Kidney (tissue), 14 donors: ENCODE measurements around the gene ACTMAP. TPM values are rescaled to one million over a fixed set of nuclear protein-coding genes. Genes with fewer than 3 reads are reported as not detected.
"Not testable (repeated sequence)": the region's sequence is repeated elsewhere in the genome, so short reads cannot be mapped to it uniquely, and the experiment has no call there.

Experiments used
- DNase-seq, 5 donors: peaks; one replicate each; pipeline ENCODE4 v3.0.0-alpha.2; 2013 to 2020
- FAIRE-seq: peaks from 2 replicates; lab custom pipeline; 2012; peaks lifted over from hg19 to GRCh38; lab: Jason Lieb, UNC
- H3K27ac ChIP-seq, 2 donors: one replicate each; pipeline ENCODE4 v1.7.0; 2013; ENCODE audit warnings: low read depth in 2 of 2, low read length in 2 of 2, inconsistent platforms in 1 of 2
- H3K27me3 ChIP-seq: one replicate; pipeline ENCODE4 v1.7.1; 2013; ENCODE audit warnings: low read length, inconsistent platforms; ENCODE audit not compliant: control insufficient read depth, insufficient read depth
- H3K36me3 ChIP-seq, 3 donors: one replicate each; pipeline versions ENCODE4 v1.7.0 to v1.7.1; 2013; ENCODE audit warnings: low read length in 3 of 3, control low read depth in 1 of 3, inconsistent platforms in 1 of 3; ENCODE audit not compliant: insufficient read depth in 3 of 3, control insufficient read depth in 2 of 3
- H3K4me1 ChIP-seq, 3 donors: one replicate each; pipeline versions ENCODE4 v1.7.0 to v1.7.1; 2013; ENCODE audit warnings: low read length in 3 of 3, inconsistent platforms in 1 of 3, low read depth in 1 of 3; ENCODE audit not compliant: control insufficient read depth in 2 of 3, insufficient read depth in 2 of 3
- H3K4me3 ChIP-seq, 3 donors: one replicate each; pipeline versions ENCODE4 v1.7.0 to v1.8.1; 2013; ENCODE audit warnings: low read length in 3 of 3, control low read depth in 1 of 3, inconsistent platforms in 1 of 3
- H3K9ac ChIP-seq, 3 donors: one replicate each; pipeline versions ENCODE4 v1.7.0 to v1.7.1; 2013; ENCODE audit warnings: low read length in 3 of 3, control low read depth in 1 of 3, inconsistent platforms in 1 of 3
- H3K9me3 ChIP-seq, 3 donors: one replicate each; pipeline versions ENCODE4 v1.7.0 to v1.7.1; 2013; ENCODE audit warnings: low read length in 3 of 3, control low read depth in 1 of 3, inconsistent platforms in 1 of 3; ENCODE audit not compliant: control insufficient read depth in 2 of 3, insufficient read depth in 1 of 3
- CTCF ChIP-seq: IDR thresholded peaks from 3 replicates; pipeline ENCODE4 v1.5.1; 2012; ENCODE audit warnings: mild to moderate bottlenecking, moderate library complexity, borderline replicate concordance; ENCODE audit not compliant: insufficient read depth; ENCODE audit errors: extremely low read depth
- intact Hi-C: fragments of 100-400 bp; cut with DNase I; formaldehyde crosslinking; loops from one replicate; pipeline ENCODE4 v1.11.1; 2022
- polyA plus RNA-seq: library from polyadenylated mRNA; stranded (reverse); fragments of 350-450 nt; fragmentation: Illumina TruSeq; extraction: RNeasy Lipid Tissue Mini Kit (QIAGEN cat#74804); gene quantifications from one replicate; pipeline ENCODE4 v1.2.3, GENCODE V29; 2014; ENCODE audit warnings: low read depth, low replicate concordance; ENCODE audit not compliant: insufficient read depth
- total RNA-seq: library from RNA; stranded (reverse); fragmentation: NEBNext Ultra II Directional; extraction: Animal tissue kit (Norgen Biotek cat#: 25700); gene quantifications from one replicate; pipeline ENCODE4 v1.2.1, GENCODE V29; 2021
- donor health status: control.
- donor health status: control.
- donor health status: control.
- donor health status: control.
- donor health status: control.
- donor health status: DM: yes; HTN: yes; CAD: no.
- donor health status: Normal renal cell carcinoma (clear cell type).

ACTMAP gene
- total and polyA plus RNA-seq, 2 donors from 2014 or later: 8.7 to 8.9 TPM

GRCh38 chr19:40785526-40785925 lies 35.2 kb upstream of the ACTMAP start:
- H3K9me3 ChIP-seq: no peaks in the 10 kb centered on the region
- H3K4me1 ChIP-seq: no peaks in the 10 kb centered on the region
- FAIRE-seq (no peak), DNase-seq (no peak)
- TF ChIP-seq CTCF: no peak
- H3K27ac ChIP-seq: no peak overlapping the region
- intact Hi-C loops: no loop called here
- no peak overlapping the region for H3K9ac ChIP-seq
- no peaks in the 10 kb centered on the region for H3K27me3 ChIP-seq
- H3K36me3 ChIP-seq: peaks cover 0 to 3% (median 0%) of the 10 kb centered on the region in 3 donors
- H3K4me3 ChIP-seq: no peak overlapping the region

GRCh38 chr19:40784146-40784545 lies 33.9 kb upstream of the ACTMAP start:
- H3K36me3 ChIP-seq, H3K4me1 ChIP-seq, H3K4me3 ChIP-seq, FAIRE-seq, intact Hi-C loops, DNase-seq, H3K27ac ChIP-seq, H3K27me3 ChIP-seq, H3K9ac ChIP-seq, H3K9me3 ChIP-seq: not testable (repeated sequence)

GRCh38 chr19:40783711-40784110 lies 33.4 kb upstream of the ACTMAP start:
- H3K27ac ChIP-seq: no peak overlapping the region
- no peak for FAIRE-seq
- no peak overlapping the region for H3K9ac ChIP-seq
- DNase-seq: no peak
- no peaks in the 10 kb centered on the region for H3K9me3 ChIP-seq
- no peak for TF ChIP-seq CTCF
- no peak overlapping the region for H3K4me3 ChIP-seq
- peaks cover 0 to 3% (median 0%) of the 10 kb centered on the region in 3 donors for H3K36me3 ChIP-seq
- H3K4me1 ChIP-seq: peaks cover 0 to 5% (median 3%) of the 10 kb centered on the region in 3 donors
- intact Hi-C loops: no loop called here
- no peaks in the 10 kb centered on the region for H3K27me3 ChIP-seq

- DNase-seq (no peak), FAIRE-seq (no peak)
- no peak overlapping the region for H3K27ac ChIP-seq
- H3K4me3 ChIP-seq: no peak overlapping the region
- peaks cover 0 to 3% (median 0%) of the 10 kb centered on the region in 3 donors for H3K36me3 ChIP-seq
- no peak for TF ChIP-seq CTCF
- H3K9ac ChIP-seq: no peak overlapping the region
- H3K9me3 ChIP-seq: no peaks in the 10 kb centered on the region
- H3K27me3 ChIP-seq: no peaks in the 10 kb centered on the region
- H3K4me1 ChIP-seq: peaks cover 0 to 10% (median 10%) of the 10 kb centered on the region in 3 donors
- intact Hi-C loops: no loop called here
These were observed 30.9 kb upstream of the ACTMAP start for GRCh38 chr19:40781140-40781539.
